GM18520 (cell line): Measurements from ENCODE around the gene CTSL.
"Not testable (repeated sequence)": the region's sequence is repeated elsewhere in the genome, so short reads cannot be mapped to it uniquely, and the experiment has no call there.

Experiments
- ATAC-seq: cut with Tn5 transposase; IDR thresholded peaks from one replicate; pipeline ENCODE4 v1.9.1; 2021; ENCODE audit not compliant: unreplicated experiment

CTSL gene

DNA sequence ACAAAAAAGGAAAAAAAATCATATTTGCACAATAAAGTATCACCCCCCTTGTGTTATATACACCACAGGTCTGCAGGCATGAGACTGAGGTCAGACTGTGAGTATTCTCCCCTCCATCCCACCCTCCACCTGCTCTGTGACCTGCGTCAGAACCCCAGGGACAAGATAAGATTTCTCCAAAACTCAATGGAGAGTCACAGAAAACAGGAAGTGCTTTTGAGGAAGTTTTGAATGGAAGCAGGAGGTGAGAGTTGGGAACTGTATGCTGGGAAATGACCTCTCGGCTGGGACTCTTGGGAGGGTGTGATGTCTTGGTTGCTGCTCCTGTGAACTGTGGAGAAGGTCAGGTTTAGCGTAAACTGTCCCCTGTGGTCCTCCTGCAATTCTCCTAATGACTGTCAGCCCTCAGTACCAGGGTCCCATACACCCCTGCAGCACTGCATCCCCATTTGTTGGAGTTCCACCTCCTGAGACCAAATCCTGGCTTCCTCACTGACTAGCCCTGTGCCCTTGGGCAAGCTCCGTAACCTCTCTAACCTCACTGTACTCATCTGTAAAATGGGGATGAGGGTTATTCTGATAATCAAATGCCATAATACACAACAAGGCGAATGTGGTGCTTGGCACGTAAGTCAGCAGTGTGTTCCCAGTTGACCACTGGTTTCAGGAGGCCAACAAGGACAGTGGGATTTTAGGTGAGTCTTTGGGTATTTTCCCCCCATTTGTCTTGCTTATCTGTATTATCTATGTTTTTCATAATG, 6.9 kb upstream of the CTSL start:
- no peak for ATAC-seq

- no peak for ATAC-seq
Observed at GRCh38 chr9:87720173-87720572, 5.7 kb upstream of the CTSL start.

GRCh38 chr9:87722393-87723088, 3.4 kb upstream of the CTSL start:
- ATAC-seq, result no peak

DNA sequence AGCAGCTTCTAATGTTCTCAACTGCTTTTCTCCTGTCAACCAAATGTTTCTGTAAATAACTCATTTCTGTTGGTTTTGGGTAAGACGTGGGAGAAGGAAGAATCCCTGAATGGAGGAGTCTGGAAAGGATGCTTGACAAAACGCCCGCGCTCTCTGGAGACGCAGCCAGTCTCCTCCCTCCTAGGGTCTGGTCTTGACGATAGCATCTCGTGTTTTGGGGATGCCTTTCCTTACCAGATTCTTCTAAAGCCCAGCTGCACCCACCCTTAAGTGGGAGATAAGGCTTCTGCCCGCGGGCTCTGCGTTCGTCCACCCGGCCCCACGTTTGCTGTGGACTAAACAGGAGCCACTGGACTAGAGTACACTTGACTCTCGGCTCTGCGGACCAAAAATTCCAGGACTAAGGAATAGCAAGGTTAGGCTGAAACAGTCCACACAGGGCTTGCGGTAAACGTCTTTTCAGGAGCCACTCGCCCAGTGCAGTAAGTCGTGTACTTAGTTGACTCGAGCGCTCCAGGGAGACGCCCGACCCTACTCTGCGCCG, 491 bp upstream of the CTSL start:
- no peak for ATAC-seq

GRCh38 chr9:87729246-87729645, 3.3 kb downstream of the CTSL start:
- no peak for ATAC-seq

GRCh38 chr9:87731321-87731720, 5.4 kb downstream of the CTSL start:
- ATAC-seq, result no peak

- no peak for ATAC-seq
Observed at GRCh38 chr9:87732344-87732743, 6.4 kb downstream of the CTSL start.

- ATAC-seq, result no peak
Observed at GRCh38 chr9:87732756-87733155, 6.8 kb downstream of the CTSL start.

DNA sequence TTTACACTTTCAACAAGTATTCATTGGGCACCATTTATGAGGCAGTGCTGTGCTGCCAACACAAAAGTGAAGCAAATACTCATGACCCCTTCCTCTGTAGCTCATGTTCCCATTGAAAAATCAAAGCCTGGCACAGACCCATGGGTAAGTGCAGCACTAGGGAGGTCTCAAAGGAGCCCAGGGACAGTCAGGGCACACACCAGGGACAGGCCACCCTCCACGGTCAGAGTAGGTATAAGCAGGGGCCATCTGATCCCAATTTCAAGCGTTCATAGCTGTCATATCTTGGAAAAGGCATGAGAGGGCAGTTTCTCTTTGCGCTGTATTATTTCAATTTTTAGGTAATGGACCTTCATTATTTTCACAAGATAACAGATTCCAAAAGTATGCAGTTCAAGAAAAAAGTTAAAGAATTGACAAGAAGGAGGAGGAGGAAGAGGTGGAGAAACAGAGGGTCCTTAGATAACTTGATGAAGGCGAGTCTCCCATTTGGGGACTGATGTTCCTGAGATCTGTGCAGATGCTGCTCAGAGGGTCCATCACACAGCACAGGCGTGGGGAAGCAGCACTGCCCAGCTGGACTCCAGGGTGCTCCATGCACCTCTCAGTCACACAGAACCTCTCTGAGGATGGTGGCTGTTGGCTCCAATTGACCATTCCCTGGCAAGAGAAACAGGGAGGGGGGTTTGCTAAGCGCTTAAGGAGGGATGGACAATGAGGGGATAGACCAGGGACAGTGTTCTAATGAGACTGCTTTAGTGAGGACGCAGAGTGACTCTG, 7.5 kb downstream of the CTSL start:
- no peak for ATAC-seq

- ATAC-seq, result no peak
Observed at GRCh38 chr9:87734106-87734505, 8.2 kb downstream of the CTSL start.

- no peak for ATAC-seq
Observed at GRCh38 chr9:87739546-87739945, 13.6 kb downstream of the CTSL start.

DNA sequence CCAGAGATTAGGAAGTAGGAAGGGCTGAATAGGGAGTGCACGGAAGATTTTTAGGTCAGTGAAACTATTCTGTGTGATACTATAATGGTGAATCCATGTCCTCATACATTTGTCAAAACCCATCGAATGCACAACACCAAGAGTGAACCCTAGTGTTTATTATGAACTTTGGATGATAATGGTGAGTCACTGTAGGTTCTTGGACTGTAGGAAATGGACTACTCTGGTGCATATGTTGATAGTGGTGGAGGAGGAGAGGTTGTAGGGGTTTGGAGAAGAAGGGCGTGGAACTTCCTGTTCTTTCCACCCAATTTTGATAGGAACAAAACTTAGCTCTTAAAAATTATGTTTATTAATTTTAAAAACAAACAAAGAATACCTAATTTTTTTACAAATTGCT, 14.3 kb downstream of the CTSL start:
- ATAC-seq, result no peak

GRCh38 chr9:87741326-87741725, 15.4 kb downstream of the CTSL start:
- no peak for ATAC-seq

DNA sequence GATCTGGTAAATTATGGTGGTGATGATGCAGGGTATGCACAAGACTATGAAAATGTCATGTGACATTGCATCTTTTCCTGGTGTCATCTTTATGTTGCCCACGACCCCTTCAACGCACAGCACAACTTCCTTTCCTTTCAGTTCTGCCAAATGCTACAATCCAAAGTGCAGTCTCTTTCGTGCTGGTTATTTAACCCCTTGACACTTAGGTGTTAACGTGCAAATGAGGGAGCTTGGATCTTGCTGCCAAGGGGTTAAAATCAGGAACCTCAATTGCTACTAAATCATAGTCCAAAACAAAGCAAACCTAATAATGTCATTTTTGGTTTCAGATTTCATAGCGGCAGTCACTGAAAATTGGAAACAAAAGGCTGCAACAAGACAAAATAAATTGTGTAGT, 16.0 kb downstream of the CTSL start:
- ATAC-seq, result no peak

- ATAC-seq, result no peak
Observed at GRCh38 chr9:87742813-87743428, 17.0 kb downstream of the CTSL start.

DNA sequence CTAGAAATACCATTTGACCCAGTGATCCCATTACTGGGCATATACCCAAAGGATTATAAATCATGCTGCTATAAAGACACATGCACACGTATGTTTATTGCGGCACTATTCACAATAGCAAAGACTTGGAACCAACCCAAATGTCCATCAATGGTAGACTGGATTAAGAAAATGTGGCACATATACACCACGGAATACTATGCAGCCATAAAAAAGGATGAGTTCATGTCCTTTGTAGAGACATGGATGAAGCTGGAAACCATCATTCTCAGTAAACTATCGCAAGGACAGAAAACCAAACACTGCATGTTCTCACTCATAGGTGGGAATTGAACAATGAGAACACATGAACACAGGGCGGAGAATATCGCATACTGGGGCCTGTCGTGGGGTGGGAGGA, 18.3 kb downstream of the CTSL start:
- not testable (repeated sequence) for ATAC-seq

DNA sequence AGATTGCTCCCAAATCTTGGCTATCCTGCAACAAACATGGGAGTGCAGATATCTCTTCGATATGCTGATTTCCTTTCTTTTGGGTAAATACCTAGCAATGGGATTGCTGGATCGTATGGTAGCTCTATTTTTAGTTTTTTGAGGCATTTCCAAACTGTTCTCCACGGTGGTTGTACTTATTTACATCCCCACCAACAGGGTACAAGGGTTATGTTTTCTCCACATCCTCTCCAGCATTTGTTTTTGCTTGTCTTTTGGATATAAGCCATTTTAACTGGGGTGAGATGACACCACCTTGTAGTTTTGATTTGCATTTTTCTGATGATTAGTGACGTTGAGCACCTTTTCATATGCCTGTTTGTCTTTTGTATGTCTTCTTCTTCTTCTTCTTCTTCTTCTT, 20.3 kb downstream of the CTSL start:
- no peak for ATAC-seq

- no peak for ATAC-seq
Observed at GRCh38 chr9:87748881-87749280, 23.0 kb downstream of the CTSL start.

DNA sequence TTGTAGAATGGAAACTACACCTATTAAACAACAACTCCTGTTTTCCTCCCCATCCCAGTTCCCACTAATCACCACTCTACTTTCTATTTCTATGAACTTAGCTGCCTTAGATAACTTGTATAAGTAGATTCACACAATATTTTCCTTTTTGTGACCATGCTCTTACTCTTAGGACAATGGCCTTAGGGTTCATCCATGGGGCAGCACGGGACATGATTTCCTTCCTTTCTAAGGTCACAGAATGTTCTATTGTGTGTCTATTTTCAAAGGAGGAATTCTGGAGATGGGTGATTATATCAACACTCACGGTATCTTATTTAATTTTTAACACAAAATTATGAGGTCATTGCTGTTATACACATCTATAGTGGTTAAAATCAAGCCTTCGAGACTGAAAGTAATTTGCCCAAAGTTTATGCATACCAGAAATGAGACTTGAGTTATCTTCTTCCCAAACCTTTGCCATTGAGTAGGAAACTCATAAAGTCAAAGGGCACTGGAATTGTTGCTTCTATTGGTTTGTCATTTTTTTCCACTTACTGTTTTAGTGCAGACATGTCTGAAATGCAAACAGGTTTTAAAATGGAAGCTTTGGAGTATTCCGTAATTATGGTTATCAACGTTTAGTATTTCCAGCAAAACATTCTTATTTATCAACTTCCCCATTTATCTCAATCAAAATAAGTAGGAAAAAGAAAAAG, 23.6 kb downstream of the CTSL start:
- no peak for ATAC-seq

DNA sequence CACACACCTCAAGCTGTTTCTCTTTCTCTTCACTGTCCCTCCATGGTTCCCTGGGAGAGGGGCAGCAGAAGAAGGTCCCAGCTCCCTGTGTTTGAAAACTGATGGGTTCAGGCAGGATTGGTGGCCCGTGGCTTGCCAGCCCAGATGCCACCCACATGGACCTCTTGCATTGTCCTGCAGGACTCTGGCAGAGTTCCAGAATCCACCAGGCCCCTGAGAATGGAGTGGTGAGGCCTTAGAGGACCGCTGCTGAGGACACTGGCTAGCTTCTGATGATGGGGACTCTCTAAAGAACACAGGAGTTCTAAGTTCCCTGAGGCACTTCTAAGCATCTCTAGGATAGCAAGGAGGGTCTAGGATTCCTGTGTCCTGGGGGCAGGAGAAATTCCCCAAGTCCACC, 24.8 kb downstream of the CTSL start:
- ATAC-seq, result no peak

GRCh38 chr9:87751423-87751822, 25.5 kb downstream of the CTSL start:
- ATAC-seq, result no peak
